ENCODE results near the gene CR1L.

DNA sequence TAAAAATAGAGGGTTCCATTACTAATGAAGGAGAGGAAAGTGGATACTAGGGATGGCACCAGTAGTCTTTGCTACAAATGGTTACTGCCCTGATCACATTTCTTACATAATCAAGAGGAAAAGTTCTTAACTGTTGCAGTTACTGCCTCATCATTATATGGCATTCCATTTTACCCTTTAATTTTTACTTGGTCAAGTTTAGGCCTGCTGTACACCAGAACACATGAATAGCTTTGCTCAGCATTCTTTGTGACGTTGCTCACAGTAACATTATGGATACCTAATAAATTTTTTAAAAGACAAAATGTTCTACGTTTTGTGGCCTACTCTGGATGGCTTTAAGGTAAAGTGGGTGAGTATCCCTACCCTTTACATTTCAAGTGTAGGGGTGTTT is 38.6 kb upstream of the CR1L start:
- TF ChIP-seq, protein P1, sequence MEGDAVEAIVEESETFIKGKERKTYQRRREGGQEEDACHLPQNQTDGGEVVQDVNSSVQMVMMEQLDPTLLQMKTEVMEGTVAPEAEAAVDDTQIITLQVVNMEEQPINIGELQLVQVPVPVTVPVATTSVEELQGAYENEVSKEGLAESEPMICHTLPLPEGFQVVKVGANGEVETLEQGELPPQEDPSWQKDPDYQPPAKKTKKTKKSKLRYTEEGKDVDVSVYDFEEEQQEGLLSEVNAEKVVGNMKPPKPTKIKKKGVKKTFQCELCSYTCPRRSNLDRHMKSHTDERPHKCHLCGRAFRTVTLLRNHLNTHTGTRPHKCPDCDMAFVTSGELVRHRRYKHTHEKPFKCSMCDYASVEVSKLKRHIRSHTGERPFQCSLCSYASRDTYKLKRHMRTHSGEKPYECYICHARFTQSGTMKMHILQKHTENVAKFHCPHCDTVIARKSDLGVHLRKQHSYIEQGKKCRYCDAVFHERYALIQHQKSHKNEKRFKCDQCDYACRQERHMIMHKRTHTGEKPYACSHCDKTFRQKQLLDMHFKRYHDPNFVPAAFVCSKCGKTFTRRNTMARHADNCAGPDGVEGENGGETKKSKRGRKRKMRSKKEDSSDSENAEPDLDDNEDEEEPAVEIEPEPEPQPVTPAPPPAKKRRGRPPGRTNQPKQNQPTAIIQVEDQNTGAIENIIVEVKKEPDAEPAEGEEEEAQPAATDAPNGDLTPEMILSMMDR (conservative IDR thresholded peaks at IDR 0.05; ENCODE audit: low read depth in 2 of 2), result no peak
- TF ChIP-seq, protein P2, sequence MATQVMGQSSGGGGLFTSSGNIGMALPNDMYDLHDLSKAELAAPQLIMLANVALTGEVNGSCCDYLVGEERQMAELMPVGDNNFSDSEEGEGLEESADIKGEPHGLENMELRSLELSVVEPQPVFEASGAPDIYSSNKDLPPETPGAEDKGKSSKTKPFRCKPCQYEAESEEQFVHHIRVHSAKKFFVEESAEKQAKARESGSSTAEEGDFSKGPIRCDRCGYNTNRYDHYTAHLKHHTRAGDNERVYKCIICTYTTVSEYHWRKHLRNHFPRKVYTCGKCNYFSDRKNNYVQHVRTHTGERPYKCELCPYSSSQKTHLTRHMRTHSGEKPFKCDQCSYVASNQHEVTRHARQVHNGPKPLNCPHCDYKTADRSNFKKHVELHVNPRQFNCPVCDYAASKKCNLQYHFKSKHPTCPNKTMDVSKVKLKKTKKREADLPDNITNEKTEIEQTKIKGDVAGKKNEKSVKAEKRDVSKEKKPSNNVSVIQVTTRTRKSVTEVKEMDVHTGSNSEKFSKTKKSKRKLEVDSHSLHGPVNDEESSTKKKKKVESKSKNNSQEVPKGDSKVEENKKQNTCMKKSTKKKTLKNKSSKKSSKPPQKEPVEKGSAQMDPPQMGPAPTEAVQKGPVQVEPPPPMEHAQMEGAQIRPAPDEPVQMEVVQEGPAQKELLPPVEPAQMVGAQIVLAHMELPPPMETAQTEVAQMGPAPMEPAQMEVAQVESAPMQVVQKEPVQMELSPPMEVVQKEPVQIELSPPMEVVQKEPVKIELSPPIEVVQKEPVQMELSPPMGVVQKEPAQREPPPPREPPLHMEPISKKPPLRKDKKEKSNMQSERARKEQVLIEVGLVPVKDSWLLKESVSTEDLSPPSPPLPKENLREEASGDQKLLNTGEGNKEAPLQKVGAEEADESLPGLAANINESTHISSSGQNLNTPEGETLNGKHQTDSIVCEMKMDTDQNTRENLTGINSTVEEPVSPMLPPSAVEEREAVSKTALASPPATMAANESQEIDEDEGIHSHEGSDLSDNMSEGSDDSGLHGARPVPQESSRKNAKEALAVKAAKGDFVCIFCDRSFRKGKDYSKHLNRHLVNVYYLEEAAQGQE (IDR thresholded peaks at IDR 0.05; ENCODE audit: unreplicated experiment), result no peak
- TF ChIP-seq POLR2AphosphoS5 (IDR thresholded peaks at IDR 0.05; ENCODE audit: low read depth) (no peak), STAT1 (IDR thresholded peaks at IDR 0.05; ENCODE audit: unreplicated experiment) (no peak), EZH2 (IDR thresholded peaks at IDR 0.05; ENCODE audit: low read depth, unreplicated experiment) (no peak), NANOG (IDR thresholded peaks at IDR 0.05; ENCODE audit: borderline replicate concordance) (no peak)
